Fibroblast of lung (primary cell): ENCODE results near the gene KSR2. TPM values are rescaled to one million over a fixed set of nuclear protein-coding genes. Genes with fewer than 3 reads are reported as not detected.

Experiments used
- DNase-seq, 2 donors: peaks; one replicate each; pipeline versions ENCODE4 v3.0.0 to v3.0.0-alpha.2; 2010; ENCODE audit warnings: low read depth in 2 of 2
- H2AFZ ChIP-seq: 2 replicates; pipeline ENCODE4 v1.5.1; 2012; ENCODE audit warnings: low read length, control low read depth, inconsistent platforms
- H3K27ac ChIP-seq: 2 replicates; pipeline ENCODE4 v1.5.1; 2011; ENCODE audit warnings: low read length, control low read depth; ENCODE audit not compliant: insufficient read depth
- H3K27me3 ChIP-seq: 2 replicates; pipeline ENCODE4 v1.5.1; 2011; ENCODE audit warnings: mild to moderate bottlenecking, low read length; ENCODE audit not compliant: control insufficient read depth, insufficient read depth
- H3K36me3 ChIP-seq: 2 replicates; pipeline ENCODE4 v1.5.1; 2011; ENCODE audit warnings: low read length; ENCODE audit not compliant: control insufficient read depth, insufficient read depth
- H3K4me1 ChIP-seq: 2 replicates; pipeline ENCODE4 v1.5.1; 2011; ENCODE audit warnings: low read length; ENCODE audit not compliant: control insufficient read depth, insufficient read depth; ENCODE audit errors: extremely low read depth
- H3K4me2 ChIP-seq: 2 replicates; pipeline ENCODE4 v1.5.1; 2011; ENCODE audit warnings: low read length, control low read depth; ENCODE audit not compliant: insufficient read depth; ENCODE audit errors: extremely low read depth
- H3K4me3 ChIP-seq, 4 experiments: fragments of 200-600 bp in 1 of 4; sonication (generic) in 1 of 4; replicated peaks in 1 of 4; 2 replicates each; pipeline ENCODE4 v1.5.1; 2011 to 2016; ENCODE audit warnings: low read length in 4 of 4, low read depth in 3 of 4, mild to moderate bottlenecking in 3 of 4, control low read depth in 2 of 4, inconsistent platforms in 1 of 4, mixed read lengths in 1 of 4; ENCODE audit not compliant: insufficient read depth in 1 of 4; ENCODE audit errors: control extremely low read depth in 1 of 4
- H3K79me2 ChIP-seq: 2 replicates; pipeline ENCODE4 v1.5.1; 2012; ENCODE audit warnings: mild to moderate bottlenecking, low read length, inconsistent platforms; ENCODE audit not compliant: control insufficient read depth, insufficient read depth
- H3K9ac ChIP-seq: 2 replicates; pipeline ENCODE4 v1.5.1; 2011; ENCODE audit warnings: mild to moderate bottlenecking, low read length, control low read depth; ENCODE audit not compliant: insufficient read depth
- H3K9me3 ChIP-seq: 2 replicates; pipeline ENCODE4 v1.5.1; 2012; ENCODE audit warnings: low read depth, low read length; ENCODE audit not compliant: control insufficient read depth, insufficient read depth
- H4K20me1 ChIP-seq: 2 replicates; pipeline ENCODE4 v1.5.1; 2011; ENCODE audit warnings: low read length; ENCODE audit not compliant: control insufficient read depth, insufficient read depth; ENCODE audit errors: extremely low read depth
- EZH2 ChIP-seq: IDR thresholded peaks from 2 replicates; pipeline ENCODE4 v1.5.1; 2012; ENCODE audit warnings: low read length, control low read depth, mild to moderate bottlenecking; ENCODE audit errors: missing control alignments
- polyA plus RNA-seq, 2 donors: library from polyadenylated mRNA; depleted of rRNA in 1 of 2; stranded (reverse) in 1 of 2; unstranded in 1 of 2; fragments of >200 nt; gene quantifications; 2 replicates each; pipeline ENCODE4 v1.2.1, GENCODE V29; 2011 to 2012; ENCODE audit warnings: missing spikeins in 1 of 2
- total RNA-seq: library from RNA; depleted of rRNA; stranded (reverse); fragments of >200 nt; gene quantifications from 2 replicates; pipeline ENCODE4 v1.2.1, GENCODE V29; 2014
- TF ChIP-seq, protein P1 (sequence below), 2 donors: IDR thresholded peaks in 1 of 2; conservative IDR thresholded peaks in 1 of 2; 1 replicate in 1 of 2; 2 replicates in 1 of 2; pipeline ENCODE4 v1.5.1; 2011 to 2012; ENCODE audit warnings: low read length in 2 of 2, control low read depth in 1 of 2, inconsistent platforms in 1 of 2, low read depth in 1 of 2, mild to moderate bottlenecking in 1 of 2

The KSR2 gene
- total and polyA plus RNA-seq, 2 donors (not counting 1 experiment from before 2014, with no cell fraction given), result not detected

- H3K27me3 ChIP-seq, result no peaks in the 10 kb centered on the region
- H4K20me1 ChIP-seq, result no peaks in the 10 kb centered on the region
- TF ChIP-seq EZH2, result no peak
- TF ChIP-seq, protein P1, sequence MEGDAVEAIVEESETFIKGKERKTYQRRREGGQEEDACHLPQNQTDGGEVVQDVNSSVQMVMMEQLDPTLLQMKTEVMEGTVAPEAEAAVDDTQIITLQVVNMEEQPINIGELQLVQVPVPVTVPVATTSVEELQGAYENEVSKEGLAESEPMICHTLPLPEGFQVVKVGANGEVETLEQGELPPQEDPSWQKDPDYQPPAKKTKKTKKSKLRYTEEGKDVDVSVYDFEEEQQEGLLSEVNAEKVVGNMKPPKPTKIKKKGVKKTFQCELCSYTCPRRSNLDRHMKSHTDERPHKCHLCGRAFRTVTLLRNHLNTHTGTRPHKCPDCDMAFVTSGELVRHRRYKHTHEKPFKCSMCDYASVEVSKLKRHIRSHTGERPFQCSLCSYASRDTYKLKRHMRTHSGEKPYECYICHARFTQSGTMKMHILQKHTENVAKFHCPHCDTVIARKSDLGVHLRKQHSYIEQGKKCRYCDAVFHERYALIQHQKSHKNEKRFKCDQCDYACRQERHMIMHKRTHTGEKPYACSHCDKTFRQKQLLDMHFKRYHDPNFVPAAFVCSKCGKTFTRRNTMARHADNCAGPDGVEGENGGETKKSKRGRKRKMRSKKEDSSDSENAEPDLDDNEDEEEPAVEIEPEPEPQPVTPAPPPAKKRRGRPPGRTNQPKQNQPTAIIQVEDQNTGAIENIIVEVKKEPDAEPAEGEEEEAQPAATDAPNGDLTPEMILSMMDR (conservative IDR thresholded peaks at IDR 0.05 in 1 of 2, IDR thresholded peaks at IDR 0.05 in 1 of 2; ENCODE audit: low read depth in 1 of 2, low read length in 2 of 2), result no peak
Measured at GRCh38 chr12:117494833-117495655, 473.7 kb downstream of the KSR2 start.

DNA sequence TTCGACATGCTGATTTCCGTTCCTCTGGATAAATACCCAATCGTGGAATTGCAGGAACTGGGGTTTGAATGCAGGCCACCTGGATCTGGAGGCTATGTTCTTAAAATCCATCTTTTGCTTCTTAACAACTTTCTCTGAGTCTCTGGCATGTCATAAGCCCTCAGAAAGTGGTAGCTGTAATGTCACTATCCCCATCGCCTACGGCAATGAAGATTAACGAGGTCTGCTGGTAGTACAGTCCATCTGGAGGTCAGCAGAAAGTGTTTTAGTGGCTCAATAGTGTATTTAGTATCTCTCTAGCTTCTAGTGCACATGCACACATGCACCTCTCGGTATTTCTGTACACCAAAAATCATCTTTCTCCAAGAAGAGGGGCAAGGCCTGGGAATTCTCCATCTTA is 477.1 kb downstream of the KSR2 start:
- TF ChIP-seq, protein P1 (conservative IDR thresholded peaks at IDR 0.05 in 1 of 2, IDR thresholded peaks at IDR 0.05 in 1 of 2; ENCODE audit: low read depth in 1 of 2, low read length in 2 of 2), result no peak
- TF ChIP-seq EZH2, result no peak
- Histone ChIP-seq H3K9me3 (no peaks in the 10 kb centered on the region), H3K27me3 (no peaks in the 10 kb centered on the region), H3K27ac (no peak overlapping the region), H3K9ac (no peak overlapping the region), H2AFZ (no peak overlapping the region), H3K4me3 (no peak overlapping the region), H3K4me2 (no peak overlapping the region), H3K79me2 (no peaks in the 10 kb centered on the region), H4K20me1 (no peaks in the 10 kb centered on the region), H3K36me3 (no peaks in the 10 kb centered on the region), H3K4me1 (no peaks in the 10 kb centered on the region)
- no peak for DNase-seq

More at GRCh38 chr12:117494833-117495655, 473.7 kb downstream of the KSR2 start:
- Histone ChIP-seq H2AFZ (no peak overlapping the region), H3K9ac (no peak overlapping the region), H3K4me1 (no peaks in the 10 kb centered on the region), H3K79me2 (no peaks in the 10 kb centered on the region), H3K36me3 (no peaks in the 10 kb centered on the region), H3K9me3 (no peaks in the 10 kb centered on the region), H3K4me2 (no peak overlapping the region), H3K27ac (no peak overlapping the region), H3K4me3 (no peak overlapping the region)
- no peak for DNase-seq

DNA sequence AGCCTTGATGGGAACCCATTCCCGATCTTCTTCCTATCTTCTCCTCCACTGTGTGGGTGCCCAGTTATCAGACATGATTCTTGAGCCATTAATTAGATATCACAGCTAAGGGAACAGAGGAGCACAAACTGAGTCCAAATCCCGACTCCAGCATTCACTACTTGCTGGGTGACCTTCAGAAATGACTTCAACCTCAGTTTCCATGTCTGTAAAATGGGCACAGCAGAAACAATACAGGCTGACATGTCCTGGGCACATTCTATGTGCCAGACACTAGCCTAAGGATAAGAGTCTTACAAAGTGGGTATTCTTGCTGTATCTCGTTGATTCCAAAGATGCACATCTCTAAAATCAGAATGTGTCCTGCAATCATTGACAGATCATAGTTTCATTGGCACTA is 478.7 kb downstream of the KSR2 start:
- Histone ChIP-seq H3K4me2 (no peak overlapping the region), H2AFZ (no peak overlapping the region), H3K9me3 (no peaks in the 10 kb centered on the region), H3K4me3 (no peak overlapping the region), H4K20me1 (no peaks in the 10 kb centered on the region), H3K27ac (no peak overlapping the region), H3K27me3 (no peaks in the 10 kb centered on the region), H3K9ac (no peak overlapping the region), H3K79me2 (no peaks in the 10 kb centered on the region), H3K4me1 (no peaks in the 10 kb centered on the region), H3K36me3 (no peaks in the 10 kb centered on the region)
- TF ChIP-seq, protein P1 (conservative IDR thresholded peaks at IDR 0.05 in 1 of 2, IDR thresholded peaks at IDR 0.05 in 1 of 2; ENCODE audit: low read depth in 1 of 2, low read length in 2 of 2), result no peak
- TF ChIP-seq EZH2, result no peak
- DNase-seq, result no peak
